ENCODE measurements around the gene CYP3A7. TPM values are rescaled to one million over a fixed set of nuclear protein-coding genes. Genes with fewer than 3 reads are reported as not detected.

Gene CYP3A7
- total and polyA plus RNA-seq, 2 donors (not counting 3 experiments of a cell fraction or from before 2014, with no cell fraction given), result not detected

- no peak for TF ChIP-seq JUN (IDR thresholded peaks at IDR 0.05; ENCODE audit: borderline replicate concordance, insufficient read depth, insufficient read length, low read depth)
- peak; percentile 15 for TF ChIP-seq GATA2 (IDR thresholded peaks at IDR 0.05; ENCODE audit: insufficient read depth, insufficient read length, low read depth, low read length)
- no peak for TF ChIP-seq POLR2AphosphoS5 (IDR thresholded peaks at IDR 0.05; ENCODE audit: insufficient read depth, low read depth, low read length)
- Histone ChIP-seq H3K4me3 (replicated peaks in 1 of 3; ENCODE audit: insufficient read depth in 1 of 3, low read depth in 1 of 3, low read length in 3 of 3) (no peak overlapping the region), H3K9me3 (replicated peaks; ENCODE audit: control insufficient read depth, insufficient read depth, low read length) (no peaks in the 10 kb centered on the region), H4K20me1 (replicated peaks; ENCODE audit: control insufficient read depth, extremely low read depth, insufficient read depth, low read length) (no peaks in the 10 kb centered on the region), H3K4me2 (ENCODE audit: insufficient read depth, low read length) (no peak overlapping the region), H3K27me3 (ENCODE audit: control insufficient read depth in 2 of 2, insufficient read depth in 2 of 2, low read length in 2 of 2) (peaks cover 0 to 8% of the 10 kb centered on the region in 2 experiments), H3K27ac (ENCODE audit: insufficient read depth, low read depth, low read length) (no peak overlapping the region), H2AFZ (ENCODE audit: low read depth, low read length) (no peak overlapping the region), H3K9me1 (replicated peaks; ENCODE audit: control insufficient read depth, extremely low read depth, insufficient read depth, low read length) (no peaks in the 10 kb centered on the region), H3K4me1 (ENCODE audit: control insufficient read depth, extremely low read depth, insufficient read depth, low read length) (no peaks in the 10 kb centered on the region), H3K79me2 (ENCODE audit: control insufficient read depth, insufficient read depth, low read length) (no peaks in the 10 kb centered on the region), H3K36me3 (ENCODE audit: control insufficient read depth in 2 of 2, extremely low read depth in 1 of 2, insufficient read depth in 2 of 2, low read length in 2 of 2) (no peaks in the 10 kb centered on the region), H3K9ac (replicated peaks; ENCODE audit: extremely low read depth, insufficient read depth, low read length) (no peak overlapping the region)
- no TSS peak for BruUV-seq (replicated peaks)
- intact Hi-C loops (cut with micrococcal nuclease) (no loop called here), dilution Hi-C loops (cut with MboI; ENCODE audit: extremely low pct_ligation_motif_present, low sequenced_read_pairs) (no loop called here)
- DNase-seq (ENCODE audit: low read depth, low spot score) (peak; percentile 3), FAIRE-seq (no peak)
- POLR2A ChIA-PET, result no interaction called here
- CTCF ChIA-PET, result no interaction called here
These were observed 20.9 kb downstream of the CYP3A7 start for GRCh38 chr7:99713995-99714570.

DNA sequence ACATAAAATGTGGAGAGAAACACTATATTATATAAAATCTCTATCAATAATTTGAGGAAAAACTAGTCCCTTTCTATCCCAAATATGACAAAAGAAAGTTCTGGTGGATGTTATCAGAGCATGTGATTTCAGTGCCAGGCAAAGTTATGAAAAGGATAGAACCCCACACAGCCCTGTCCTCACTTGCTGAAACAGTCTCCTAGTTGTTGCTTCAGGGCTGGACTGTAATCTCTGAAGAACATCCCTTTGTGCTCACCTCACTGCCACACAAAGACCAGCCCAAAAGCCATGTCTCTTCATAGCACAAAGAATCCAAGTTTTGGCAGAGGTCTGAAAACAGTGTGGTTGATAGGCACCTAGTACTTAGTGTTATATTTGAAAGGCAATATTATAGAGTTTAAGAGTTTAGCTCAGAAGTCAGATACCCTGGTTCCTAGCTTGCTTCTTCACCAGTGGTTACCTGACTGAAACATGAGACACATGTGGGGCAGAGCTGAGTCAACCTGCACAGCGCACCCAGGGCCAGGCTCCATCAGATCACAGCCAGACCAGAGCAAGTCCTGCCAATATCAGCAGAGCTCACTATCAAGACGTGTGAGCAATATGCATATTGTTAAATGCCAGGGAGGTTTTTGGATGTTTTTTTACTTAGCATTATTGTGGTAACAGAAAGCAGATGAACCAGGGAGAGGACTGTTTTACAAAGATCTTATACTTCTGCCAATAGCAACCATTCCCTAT, 25.0 kb downstream of the CYP3A7 start:
- Histone ChIP-seq H3K27ac (ENCODE audit: insufficient read depth, low read depth, low read length) (no peak overlapping the region), H2AFZ (ENCODE audit: low read depth, low read length) (no peak overlapping the region), H4K20me1 (replicated peaks; ENCODE audit: control insufficient read depth, extremely low read depth, insufficient read depth, low read length) (no peaks in the 10 kb centered on the region), H3K4me3 (replicated peaks in 1 of 3; ENCODE audit: insufficient read depth in 1 of 3, low read depth in 1 of 3, low read length in 3 of 3) (no peak overlapping the region), H3K27me3 (ENCODE audit: control insufficient read depth in 2 of 2, insufficient read depth in 2 of 2, low read length in 2 of 2) (peaks cover 6 to 7% of the 10 kb centered on the region in 2 experiments), H3K9me3 (replicated peaks; ENCODE audit: control insufficient read depth, insufficient read depth, low read length) (no peaks in the 10 kb centered on the region), H3K36me3 (ENCODE audit: control insufficient read depth in 2 of 2, extremely low read depth in 1 of 2, insufficient read depth in 2 of 2, low read length in 2 of 2) (no peaks in the 10 kb centered on the region), H3K9ac (replicated peaks; ENCODE audit: extremely low read depth, insufficient read depth, low read length) (no peak overlapping the region), H3K4me2 (ENCODE audit: insufficient read depth, low read length) (no peak overlapping the region), H3K79me2 (ENCODE audit: control insufficient read depth, insufficient read depth, low read length) (no peaks in the 10 kb centered on the region), H3K4me1 (ENCODE audit: control insufficient read depth, extremely low read depth, insufficient read depth, low read length) (no peaks in the 10 kb centered on the region), H3K9me1 (replicated peaks; ENCODE audit: control insufficient read depth, extremely low read depth, insufficient read depth, low read length) (no peaks in the 10 kb centered on the region)
- no peak for FAIRE-seq
- intact Hi-C loops (cut with micrococcal nuclease) (no loop called here), dilution Hi-C loops (cut with MboI; ENCODE audit: extremely low pct_ligation_motif_present, low sequenced_read_pairs) (no loop called here)
- DNase-seq (ENCODE audit: low read depth, low spot score), result no peak
- ChIA-PET POLR2A (no interaction called here), CTCF (no interaction called here)
- TF ChIP-seq POLR2AphosphoS5 (IDR thresholded peaks at IDR 0.05; ENCODE audit: insufficient read depth, low read depth, low read length) (no peak), POLR2A (IDR thresholded peaks at IDR 0.05; ENCODE audit: low read depth, low read length) (no peak), EZH2 (IDR thresholded peaks at IDR 0.05; ENCODE audit: borderline replicate concordance, low read depth, low read length, severe bottlenecking) (no peak), MYC (IDR thresholded peaks at IDR 0.05; ENCODE audit: low read depth, low read length) (no peak), JUN (IDR thresholded peaks at IDR 0.05; ENCODE audit: borderline replicate concordance, insufficient read depth, insufficient read length, low read depth) (no peak), GATA2 (IDR thresholded peaks at IDR 0.05; ENCODE audit: insufficient read depth, insufficient read length, low read depth, low read length) (no peak), FOS (IDR thresholded peaks at IDR 0.05; ENCODE audit: borderline replicate concordance, insufficient read depth, low read length) (no peak)
- TF ChIP-seq, protein P1, sequence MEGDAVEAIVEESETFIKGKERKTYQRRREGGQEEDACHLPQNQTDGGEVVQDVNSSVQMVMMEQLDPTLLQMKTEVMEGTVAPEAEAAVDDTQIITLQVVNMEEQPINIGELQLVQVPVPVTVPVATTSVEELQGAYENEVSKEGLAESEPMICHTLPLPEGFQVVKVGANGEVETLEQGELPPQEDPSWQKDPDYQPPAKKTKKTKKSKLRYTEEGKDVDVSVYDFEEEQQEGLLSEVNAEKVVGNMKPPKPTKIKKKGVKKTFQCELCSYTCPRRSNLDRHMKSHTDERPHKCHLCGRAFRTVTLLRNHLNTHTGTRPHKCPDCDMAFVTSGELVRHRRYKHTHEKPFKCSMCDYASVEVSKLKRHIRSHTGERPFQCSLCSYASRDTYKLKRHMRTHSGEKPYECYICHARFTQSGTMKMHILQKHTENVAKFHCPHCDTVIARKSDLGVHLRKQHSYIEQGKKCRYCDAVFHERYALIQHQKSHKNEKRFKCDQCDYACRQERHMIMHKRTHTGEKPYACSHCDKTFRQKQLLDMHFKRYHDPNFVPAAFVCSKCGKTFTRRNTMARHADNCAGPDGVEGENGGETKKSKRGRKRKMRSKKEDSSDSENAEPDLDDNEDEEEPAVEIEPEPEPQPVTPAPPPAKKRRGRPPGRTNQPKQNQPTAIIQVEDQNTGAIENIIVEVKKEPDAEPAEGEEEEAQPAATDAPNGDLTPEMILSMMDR (IDR thresholded peaks at IDR 0.05; ENCODE audit: extremely low read depth in 1 of 2, insufficient read depth in 1 of 2, low read depth in 1 of 2, low read length in 2 of 2), result no peak
- TF ChIP-seq, protein P2, sequence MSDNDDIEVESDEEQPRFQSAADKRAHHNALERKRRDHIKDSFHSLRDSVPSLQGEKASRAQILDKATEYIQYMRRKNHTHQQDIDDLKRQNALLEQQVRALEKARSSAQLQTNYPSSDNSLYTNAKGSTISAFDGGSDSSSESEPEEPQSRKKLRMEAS (IDR thresholded peaks at IDR 0.05; ENCODE audit: insufficient read depth, insufficient read length), result no peak
- no TSS peak for BruUV-seq (replicated peaks)

Measured in endothelial cell of umbilical vein (primary cell).